Smooth muscle cell (in vitro differentiated cells): ENCODE measurements around the gene KCNIP3. TPM values are rescaled to one million over a fixed set of nuclear protein-coding genes. Genes with fewer than 3 reads are reported as not detected.

Source experiments
- DNase-seq: peaks from one replicate; lab custom pipeline; 2025; ENCODE audit not compliant: unreplicated experiment; lab: John Stamatoyannopoulos, UW
- H2AFZ ChIP-seq: fragments of 200-600 bp; sonication (generic); 2 replicates; pipeline ENCODE4 v1.6.0; 2016; ENCODE audit warnings: antibody characterized with exemption, low read depth, mild to moderate bottlenecking
- H3F3A ChIP-seq: fragments of 200-600 bp; sonication (generic); 2 replicates; pipeline ENCODE4 v1.6.0; 2017; ENCODE audit warnings: antibody characterized with exemption, low read depth
- H3K27ac ChIP-seq: fragments of 200-600 bp; sonication (generic); 2 replicates; pipeline ENCODE4 v1.5.1; 2016; ENCODE audit warnings: low read depth, mild to moderate bottlenecking
- H3K27me3 ChIP-seq: fragments of 200-600 bp; sonication (generic); 2 replicates; pipeline ENCODE4 v1.6.1; 2016; ENCODE audit warnings: low read depth, mild to moderate bottlenecking
- H3K36me3 ChIP-seq: fragments of 200-600 bp; sonication (generic); 2 replicates; pipeline ENCODE4 v1.5.1; 2016; ENCODE audit warnings: low read depth
- H3K4me1 ChIP-seq: fragments of 200-600 bp; sonication (generic); 2 replicates; pipeline ENCODE4 v1.5.1; 2016; ENCODE audit warnings: low read depth
- H3K4me2 ChIP-seq: fragments of 200-600 bp; sonication (generic); 2 replicates; pipeline ENCODE4 v1.6.0; 2016; ENCODE audit warnings: mild to moderate bottlenecking
- H3K4me3 ChIP-seq: fragments of 200-600 bp; sonication (generic); 2 replicates; pipeline ENCODE4 v1.5.1; 2016; ENCODE audit warnings: mild to moderate bottlenecking
- H3K79me2 ChIP-seq: fragments of 200-600 bp; sonication (generic); 2 replicates; pipeline ENCODE4 v1.6.0; 2016; ENCODE audit warnings: low read depth, mild to moderate bottlenecking
- H3K9ac ChIP-seq: fragments of 200-600 bp; sonication (generic); 2 replicates; pipeline ENCODE4 v1.6.0; 2016; ENCODE audit warnings: low read depth
- H3K9me3 ChIP-seq: fragments of 200-600 bp; sonication (generic); replicated peaks from 2 replicates; pipeline ENCODE4 v1.5.1; 2016; ENCODE audit warnings: low read depth
- H4K20me1 ChIP-seq: fragments of 200-600 bp; sonication (generic); 2 replicates; pipeline ENCODE4 v1.6.0; 2016; ENCODE audit warnings: low read depth
- CTCF ChIP-seq: fragments of 200-600 bp; sonication (generic); IDR thresholded peaks from 2 replicates; pipeline ENCODE4 v1.5.1; 2017; ENCODE audit warnings: borderline replicate concordance, mild to moderate bottlenecking, antibody characterized with exemption; ENCODE audit not compliant: insufficient read depth, poor library complexity, severe bottlenecking
- WGBS: methylation state at CpG from one replicate; pipeline ENCODE4 v1.1.7; 2016; ENCODE audit warnings: low lambda C conversion rate; 5-methylcytosine and 5-hydroxymethylcytosine counted together
- polyA plus RNA-seq: library from polyadenylated mRNA; unstranded; fragments of >200 nt; fragmentation: Nextera tagmentation; extraction: Ambion mirVana; gene quantifications from 2 replicates; pipeline ENCODE4 v1.2.1, GENCODE V29; 2016
- total RNA-seq: library from RNA; depleted of rRNA; stranded (reverse); fragments of >200 nt; gene quantifications from 2 replicates; pipeline ENCODE4 v1.2.3, GENCODE V29; 2014

Gene KCNIP3
- total and polyA plus RNA-seq, 2 experiments from 2014 or later: 1.1 to 7.6 TPM

DNA sequence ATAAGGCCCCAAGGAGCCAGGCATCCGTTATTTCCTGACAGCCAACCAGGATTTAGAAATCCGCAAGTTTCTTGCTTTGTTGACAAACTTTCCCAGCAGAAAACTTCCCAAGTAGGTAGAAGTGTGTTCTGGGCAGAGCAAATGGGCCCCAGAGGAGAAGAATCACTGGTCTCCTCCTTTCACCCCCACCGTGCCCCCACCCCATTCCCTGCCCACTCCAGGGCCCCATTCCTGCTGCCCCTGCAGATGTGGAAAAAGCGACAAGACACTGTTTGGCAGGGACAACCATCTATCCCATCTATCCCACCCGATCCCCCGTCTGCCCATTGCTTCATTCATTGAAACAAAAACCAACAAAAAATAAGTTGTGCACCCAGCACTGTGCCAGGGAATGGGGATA lies 95.2 kb downstream of the KCNIP3 start:
- no peaks in the 10 kb centered on the region for H3K4me1 ChIP-seq
- no peaks in the 10 kb centered on the region for H4K20me1 ChIP-seq
- no peaks in the 10 kb centered on the region for H3K36me3 ChIP-seq
- H3K9me3 ChIP-seq: no peaks in the 10 kb centered on the region
- H3K4me2 ChIP-seq: no peak overlapping the region
- no peaks in the 10 kb centered on the region for H3K27me3 ChIP-seq
- no peak overlapping the region for H3K4me3 ChIP-seq
- no peak overlapping the region for H3K27ac ChIP-seq
- H3F3A ChIP-seq: no peaks in the 10 kb centered on the region
- DNase-seq: no peak
- WGBS: 87% methylated on average over 6 of the region's 6 CpGs
- no peak overlapping the region for H2AFZ ChIP-seq
- TF ChIP-seq CTCF: no peak
- no peak overlapping the region for H3K9ac ChIP-seq
- no peaks in the 10 kb centered on the region for H3K79me2 ChIP-seq

- no peaks in the 10 kb centered on the region for H3K9me3 ChIP-seq
- TF ChIP-seq CTCF: no peak
- H3K4me1 ChIP-seq: no peaks in the 10 kb centered on the region
- no peak overlapping the region for H3K4me3 ChIP-seq
- no peak overlapping the region for H2AFZ ChIP-seq
- H3F3A ChIP-seq: no peaks in the 10 kb centered on the region
- H4K20me1 ChIP-seq: no peaks in the 10 kb centered on the region
- no peak overlapping the region for H3K9ac ChIP-seq
- no peak overlapping the region for H3K4me2 ChIP-seq
- WGBS: 78% methylated on average over 8 of the region's 8 CpGs
- H3K36me3 ChIP-seq: no peaks in the 10 kb centered on the region
- DNase-seq: no peak
- no peak overlapping the region for H3K27ac ChIP-seq
- H3K27me3 ChIP-seq: no peaks in the 10 kb centered on the region
- no peaks in the 10 kb centered on the region for H3K79me2 ChIP-seq
These were observed 95.7 kb downstream of the KCNIP3 start for GRCh38 chr2:95392730-95393455.

DNA sequence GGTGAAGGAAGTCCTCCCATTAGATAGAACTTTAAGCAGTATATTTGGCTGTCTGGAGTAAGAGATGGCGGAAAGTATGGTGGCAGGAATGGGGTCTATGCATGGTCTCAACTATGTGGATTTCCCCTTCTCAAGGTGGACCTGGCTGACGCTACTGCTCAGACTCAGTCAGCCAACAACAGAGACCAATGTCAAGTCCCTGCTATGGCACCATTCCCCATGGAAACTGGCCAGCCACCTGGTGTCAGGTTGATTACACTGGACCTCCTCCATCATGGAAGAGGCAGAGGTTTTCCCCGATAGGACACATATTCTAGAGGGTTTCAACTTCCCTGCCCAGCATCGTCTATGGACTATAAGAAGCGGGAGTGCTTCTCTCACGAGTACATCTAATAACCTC lies 96.8 kb downstream of the KCNIP3 start:
- Histone ChIP-seq H3K4me2 (no peak overlapping the region), H3K27ac (no peak overlapping the region), H3K4me3 (no peak overlapping the region), H4K20me1 (no peaks in the 10 kb centered on the region), H2AFZ (no peak overlapping the region), H3K79me2 (no peaks in the 10 kb centered on the region), H3K36me3 (no peaks in the 10 kb centered on the region), H3F3A (no peaks in the 10 kb centered on the region), H3K9me3 (no peaks in the 10 kb centered on the region), H3K9ac (no peak overlapping the region), H3K27me3 (no peaks in the 10 kb centered on the region), H3K4me1 (no peaks in the 10 kb centered on the region)
- DNase-seq: no peak
- 85% methylated on average over 6 of the region's 6 CpGs for WGBS
- no peak for TF ChIP-seq CTCF

DNA sequence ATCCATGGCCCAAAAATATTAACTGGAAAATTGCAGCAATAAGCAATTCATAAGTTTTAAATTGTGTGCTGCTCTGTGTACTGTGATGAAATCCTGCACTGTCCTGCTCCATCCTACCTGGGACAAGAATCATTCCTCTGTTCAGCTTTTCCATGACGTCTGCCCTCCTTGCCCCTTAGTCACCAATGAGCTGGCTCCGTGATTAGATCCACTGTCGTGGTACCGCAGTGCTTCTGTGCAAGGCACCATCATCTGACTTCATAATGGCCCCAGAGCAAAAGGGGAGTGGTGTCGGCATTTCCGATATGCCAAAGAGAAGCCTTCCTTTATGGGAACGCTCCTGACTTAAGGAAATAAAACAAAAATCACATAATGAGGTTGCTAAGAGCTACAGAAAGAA lies 101.9 kb downstream of the KCNIP3 start:
- TF ChIP-seq CTCF: no peak

More for the DNA sequence above, 101.9 kb downstream of the KCNIP3 start:
- H3K27ac ChIP-seq: no peak overlapping the region
- 88% methylated on average over 7 of the region's 7 CpGs for WGBS
- H4K20me1 ChIP-seq: no peaks in the 10 kb centered on the region
- no peak overlapping the region for H3K4me2 ChIP-seq
- H2AFZ ChIP-seq: no peak overlapping the region
- no peaks in the 10 kb centered on the region for H3K36me3 ChIP-seq
- no peaks in the 10 kb centered on the region for H3F3A ChIP-seq
- H3K79me2 ChIP-seq: peaks cover 14% of the 10 kb centered on the region
- H3K4me3 ChIP-seq: no peak overlapping the region
- no peaks in the 10 kb centered on the region for H3K27me3 ChIP-seq
- H3K9me3 ChIP-seq: no peaks in the 10 kb centered on the region
- peaks cover 5% of the 10 kb centered on the region for H3K4me1 ChIP-seq
- DNase-seq: no peak
- H3K9ac ChIP-seq: no peak overlapping the region
